BJ (cell line): Measurements from ENCODE around the gene MIOX. TPM values are rescaled to one million over a fixed set of nuclear protein-coding genes. Genes with fewer than 3 reads are reported as not detected.
A peak's percentile ranks its signal among the peaks of the same experiment; 100 is the strongest.

ENCODE experiments used
- CTCF ChIA-PET: fragments of 350-600 bp; formaldehyde crosslinking; extraction: SDS; loops from one replicate; lab custom pipeline; 2021; ENCODE audit warnings: antibody characterized with exemption, inconsistent platforms; lab: Yijun Ruan, JAX
- POLR2A ChIA-PET: fragments of 300-600 bp; sonication (Branson Sonifier 250); formaldehyde crosslinking; extraction: SDS; loops from one replicate; lab custom pipeline; 2021; ENCODE audit warnings: antibody characterized with exemption; lab: Charles Lee
- DNase-seq: peaks from one replicate; pipeline ENCODE4 v3.0.0-alpha.2; 2011; ENCODE audit warnings: low read depth
- H3K27me3 ChIP-seq: 2 replicates; pipeline ENCODE4 v1.6.0; 2011; ENCODE audit warnings: low read length; ENCODE audit not compliant: control insufficient read depth, insufficient read depth
- H3K36me3 ChIP-seq: 2 replicates; pipeline ENCODE4 v1.5.1; 2011; ENCODE audit warnings: low read length; ENCODE audit not compliant: control insufficient read depth, insufficient read depth
- H3K4me3 ChIP-seq: 2 replicates; pipeline ENCODE4 v1.5.1; 2011; ENCODE audit warnings: low read depth, mild to moderate bottlenecking, control low read depth, low read length
- polyA plus RNA-seq: library from polyadenylated mRNA; depleted of rRNA; stranded (reverse); fragments of >200 nt; gene quantifications from 2 replicates; pipeline ENCODE4 v1.2.3, GENCODE V29; 2011
- TF ChIP-seq, protein P1 (sequence below): IDR thresholded peaks from 2 replicates; pipeline ENCODE4 v1.5.1; 2011; ENCODE audit warnings: low read depth, mild to moderate bottlenecking, control low read depth, inconsistent platforms, low read length, moderate library complexity; ENCODE audit not compliant: insufficient read depth

Gene MIOX
- polyA plus RNA-seq, 1 experiment = 0.20 TPM

DNA sequence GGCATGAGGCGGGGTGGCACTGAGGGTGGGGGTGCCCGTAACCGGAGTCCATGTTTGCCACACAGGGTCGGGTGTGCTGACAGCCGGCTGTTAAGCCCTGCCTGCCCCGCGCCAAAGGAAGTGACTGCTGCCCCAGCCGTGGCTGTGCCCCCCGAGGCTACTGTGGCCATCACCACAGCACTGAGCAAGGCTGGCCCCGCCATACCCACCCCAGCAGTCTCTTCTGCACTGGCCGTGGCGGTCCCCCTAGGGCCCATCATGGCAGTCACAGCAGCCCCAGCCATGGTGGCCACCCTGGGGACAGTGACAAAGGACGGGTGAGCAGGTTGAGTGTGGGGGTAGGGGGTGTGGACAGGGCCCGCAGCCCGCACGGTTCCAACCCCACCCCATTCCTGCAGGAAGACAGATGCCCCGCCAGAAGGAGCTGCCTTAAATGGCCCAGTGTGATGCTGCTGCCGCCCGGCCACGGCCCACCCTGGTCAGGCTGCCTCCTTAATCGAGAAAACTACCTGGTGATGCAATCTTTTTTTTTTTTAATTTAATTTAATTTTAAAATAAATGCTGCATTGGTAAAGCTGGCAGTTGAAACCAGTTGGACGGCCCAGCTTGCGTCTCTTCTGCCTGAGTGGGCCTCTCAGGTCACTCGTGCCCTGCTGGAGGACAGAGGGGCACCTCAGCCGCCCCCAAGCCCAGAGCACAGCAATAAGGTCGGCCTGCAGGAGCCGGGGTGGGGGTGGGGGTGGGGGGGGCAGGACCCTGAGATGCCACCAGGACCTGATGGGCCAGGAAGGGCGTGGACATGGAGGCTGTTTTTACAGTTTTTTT, 42.6 kb upstream of the MIOX start:
- no peak for DNase-seq
- Histone ChIP-seq H3K36me3 (peaks cover 28% of the 10 kb centered on the region), H3K27me3 (no peaks in the 10 kb centered on the region), H3K4me3 (no peak overlapping the region)
- CTCF ChIA-PET = interaction anchor here (1.0 to 1.4 kb wide), 3 partner anchors 9 to 119 kb away, joined by 3 read pairs; partner anchors contain the start of gene SYCE3
- POLR2A ChIA-PET = no interaction called here
- TF ChIP-seq, protein P1, sequence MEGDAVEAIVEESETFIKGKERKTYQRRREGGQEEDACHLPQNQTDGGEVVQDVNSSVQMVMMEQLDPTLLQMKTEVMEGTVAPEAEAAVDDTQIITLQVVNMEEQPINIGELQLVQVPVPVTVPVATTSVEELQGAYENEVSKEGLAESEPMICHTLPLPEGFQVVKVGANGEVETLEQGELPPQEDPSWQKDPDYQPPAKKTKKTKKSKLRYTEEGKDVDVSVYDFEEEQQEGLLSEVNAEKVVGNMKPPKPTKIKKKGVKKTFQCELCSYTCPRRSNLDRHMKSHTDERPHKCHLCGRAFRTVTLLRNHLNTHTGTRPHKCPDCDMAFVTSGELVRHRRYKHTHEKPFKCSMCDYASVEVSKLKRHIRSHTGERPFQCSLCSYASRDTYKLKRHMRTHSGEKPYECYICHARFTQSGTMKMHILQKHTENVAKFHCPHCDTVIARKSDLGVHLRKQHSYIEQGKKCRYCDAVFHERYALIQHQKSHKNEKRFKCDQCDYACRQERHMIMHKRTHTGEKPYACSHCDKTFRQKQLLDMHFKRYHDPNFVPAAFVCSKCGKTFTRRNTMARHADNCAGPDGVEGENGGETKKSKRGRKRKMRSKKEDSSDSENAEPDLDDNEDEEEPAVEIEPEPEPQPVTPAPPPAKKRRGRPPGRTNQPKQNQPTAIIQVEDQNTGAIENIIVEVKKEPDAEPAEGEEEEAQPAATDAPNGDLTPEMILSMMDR = no peak

DNA sequence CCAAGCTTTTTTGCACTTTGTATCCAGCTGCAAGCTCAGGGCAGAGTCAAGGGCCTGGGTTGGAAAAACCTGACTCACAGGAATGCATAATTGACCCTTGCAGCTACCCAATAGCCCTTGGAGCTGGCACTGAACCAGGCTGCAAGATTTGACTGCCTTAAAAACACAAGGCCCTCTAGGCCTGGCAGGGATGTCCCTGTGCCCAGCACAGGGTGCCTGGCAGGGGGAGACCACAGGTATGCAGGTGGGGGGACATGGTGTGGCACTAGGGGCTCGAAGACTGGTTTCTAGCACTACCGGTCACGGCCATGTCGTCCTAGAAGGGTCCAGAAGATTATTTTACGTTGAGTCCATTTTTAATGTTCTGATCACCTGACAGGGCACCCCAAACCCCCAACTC, 42.0 kb upstream of the MIOX start:
- ChIA-PET POLR2A (no interaction called here), CTCF (interaction anchor here (1.0 to 1.7 kb wide), 4 partner anchors 8 to 118 kb away, joined by 3 to 4 read pairs (median 3); partner anchors contain the start of gene SYCE3)
- H3K36me3 ChIP-seq = peaks cover 26% of the 10 kb centered on the region
- no peaks in the 10 kb centered on the region for H3K27me3 ChIP-seq
- no peak overlapping the region for H3K4me3 ChIP-seq
- DNase-seq = peak; percentile 13
- TF ChIP-seq, protein P1 = no peak

DNA sequence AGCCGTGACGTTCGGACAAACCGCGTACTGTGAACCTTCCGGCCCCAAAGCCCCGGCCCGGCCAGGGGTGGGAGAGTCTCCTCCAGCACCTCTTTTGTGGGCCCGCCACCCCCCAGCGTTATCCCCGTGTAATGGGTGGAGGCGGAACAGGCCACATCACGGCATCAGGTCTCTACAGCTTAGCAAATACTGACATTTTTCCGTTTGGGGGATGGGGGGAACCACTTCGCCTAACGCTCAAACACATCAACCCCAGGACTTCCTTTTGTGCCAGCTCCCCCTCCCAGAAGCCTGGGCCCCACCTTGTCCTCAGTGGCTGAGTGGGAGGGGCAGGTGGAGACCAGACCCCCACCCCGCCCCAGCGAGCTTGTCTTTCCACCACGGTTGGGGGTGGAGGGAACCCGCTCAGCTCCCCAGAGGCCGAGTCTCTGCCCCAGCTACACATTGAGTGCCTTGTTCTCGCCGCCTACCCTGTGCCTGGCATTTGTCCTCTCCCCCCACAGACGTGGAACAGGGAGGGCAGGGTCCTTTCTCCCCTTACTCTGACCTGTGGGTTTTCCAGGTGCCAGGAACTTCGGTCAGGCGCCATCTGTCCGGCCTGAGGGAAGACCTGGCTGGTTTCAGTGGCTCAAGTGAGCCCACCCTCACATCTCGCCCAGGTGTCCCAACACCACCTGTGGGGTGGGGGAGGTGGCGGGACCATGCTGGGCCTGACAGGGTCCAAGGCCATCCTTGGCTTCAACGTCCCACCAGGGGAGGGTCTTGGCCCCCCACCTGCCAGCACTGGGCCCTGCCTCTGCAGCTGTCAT, 41.4 kb upstream of the MIOX start:
- H3K36me3 ChIP-seq = peaks cover 26% of the 10 kb centered on the region

DNA sequence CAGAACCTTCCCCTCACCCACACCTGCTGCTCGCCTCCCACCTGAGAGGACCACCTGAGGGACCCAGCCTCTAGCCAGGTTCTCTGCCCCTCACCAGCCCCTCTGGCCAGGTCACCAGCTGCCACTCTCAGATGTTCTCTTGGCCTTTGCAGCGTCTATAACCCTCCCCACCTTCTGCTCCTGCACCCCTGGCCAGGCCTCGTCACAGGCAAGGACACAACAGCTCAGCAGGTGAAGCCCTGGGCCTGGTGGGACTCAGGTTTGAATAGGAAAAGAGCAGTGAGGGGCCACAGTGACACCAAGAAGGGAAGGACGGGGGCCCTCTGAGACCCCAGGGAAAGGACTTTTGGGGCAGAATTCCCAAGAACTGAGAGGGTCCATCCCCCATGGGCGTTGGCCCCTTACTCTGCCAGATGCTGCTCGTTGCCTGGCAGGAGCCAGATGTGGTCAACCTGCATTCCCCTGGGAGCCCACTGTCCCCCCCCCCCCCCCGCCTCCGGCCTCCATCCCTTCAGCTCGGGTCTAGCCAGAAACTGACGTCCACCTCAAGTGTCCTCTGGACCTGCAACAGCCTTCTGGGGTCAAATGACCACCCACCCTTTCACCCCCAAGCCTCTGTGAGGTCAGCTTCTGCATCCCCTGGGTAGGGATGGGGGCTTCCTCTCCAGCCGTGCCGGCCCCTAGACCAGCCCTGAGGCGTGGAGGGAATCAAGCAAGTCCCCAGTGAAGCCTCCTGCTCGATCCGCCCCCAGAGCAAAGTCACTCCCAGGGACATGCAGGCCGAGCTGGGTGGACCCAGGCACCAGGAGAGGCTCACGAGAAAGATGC, 40.6 kb upstream of the MIOX start:
- CTCF ChIA-PET = interaction anchor here (1.7 kb wide), 1 partner anchor 12 kb away, joined by 4 read pairs; no protein-coding TSS in a partner anchor
- TF ChIP-seq, protein P1 = no peak
- Histone ChIP-seq H3K27me3 (no peaks in the 10 kb centered on the region), H3K36me3 (peaks cover 21% of the 10 kb centered on the region), H3K4me3 (no peak overlapping the region)
- POLR2A ChIA-PET = no interaction called here
- no peak for DNase-seq

More for the DNA sequence above, 41.4 kb upstream of the MIOX start:
- CTCF ChIA-PET = interaction anchor here (1.0 to 1.7 kb wide), 3 partner anchors 8 to 118 kb away, joined by 3 to 4 read pairs (median 3); partner anchors contain the start of gene SYCE3
- POLR2A ChIA-PET = no interaction called here
- Histone ChIP-seq H3K27me3 (no peaks in the 10 kb centered on the region), H3K4me3 (no peak overlapping the region)
- DNase-seq = no peak
- TF ChIP-seq, protein P1 = no peak
